T-helper 2 cell (primary cell): ENCODE data around the gene GPATCH2L.
A peak's percentile ranks its signal among the peaks of the same experiment; 100 is the strongest.

ENCODE experiments used
- DNase-seq, 5 experiments: peaks; one replicate each; pipeline versions ENCODE4 v3.0.0 to v3.0.0-alpha.2; 2012 to 2022

Gene GPATCH2L

DNA sequence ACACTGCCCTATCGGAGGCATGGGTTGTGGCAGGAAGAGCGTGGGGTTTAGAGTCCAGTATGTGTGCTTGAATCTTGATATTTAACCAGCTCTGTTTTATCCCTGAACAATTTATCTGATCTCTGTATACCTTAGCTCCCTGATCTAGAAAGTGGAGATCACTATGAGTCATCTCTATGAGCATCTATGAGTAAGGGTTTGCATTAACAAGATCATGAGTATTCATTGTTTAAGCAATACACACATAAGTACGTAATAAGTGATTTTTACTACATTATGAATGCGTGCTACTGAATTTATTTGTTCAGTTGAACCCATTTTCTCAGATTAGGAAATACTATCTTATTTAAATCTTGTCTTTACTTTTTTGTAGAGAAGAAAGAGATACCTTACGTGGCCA, 49.4 kb downstream of the GPATCH2L start:
- DNase-seq: peak in 1 of 5 experiments; percentile 8

DNA sequence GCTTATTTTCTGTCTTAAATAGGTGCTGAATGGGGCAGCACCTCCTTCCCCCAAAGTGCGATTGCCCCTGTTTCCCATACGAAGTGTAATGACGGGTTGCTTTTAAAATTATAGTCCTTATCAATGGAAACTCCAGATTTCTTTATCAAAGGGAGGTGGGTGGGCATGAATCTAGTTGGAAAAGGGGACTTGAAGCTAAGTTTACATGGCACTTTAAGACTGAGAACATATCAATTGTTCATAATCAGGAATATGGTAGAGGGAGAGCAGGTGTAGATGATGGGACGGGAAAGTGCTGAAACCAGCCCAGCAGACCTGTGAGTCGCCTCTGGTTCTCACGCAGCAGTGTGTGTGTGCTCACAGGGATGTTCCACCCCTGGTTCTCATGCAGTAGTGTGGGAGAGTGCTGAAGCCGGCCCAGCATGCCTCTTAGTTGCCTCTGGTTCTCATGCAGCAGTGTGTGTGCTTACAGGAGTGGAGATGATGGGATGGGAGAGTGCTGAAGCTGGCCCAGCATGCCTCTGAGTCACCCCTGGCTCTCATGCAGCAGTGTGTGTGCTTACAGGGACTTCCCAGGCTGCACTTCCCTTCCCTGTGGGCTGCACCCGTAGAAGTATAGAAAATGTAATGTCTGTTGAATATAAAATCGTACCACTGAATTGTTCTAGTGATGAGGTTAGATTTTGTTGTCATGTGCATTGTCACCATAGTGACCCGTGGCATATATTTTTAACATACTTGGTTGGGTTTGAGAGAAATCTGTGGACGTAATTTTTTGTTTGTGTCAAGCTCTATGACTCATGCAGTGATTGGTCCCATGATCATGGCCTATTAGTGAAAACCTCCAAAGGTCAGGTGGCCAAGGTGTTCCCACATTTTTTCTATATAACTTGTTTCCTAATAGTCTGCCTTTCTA, 51.6 kb downstream of the GPATCH2L start:
- DNase-seq: no peak

DNA sequence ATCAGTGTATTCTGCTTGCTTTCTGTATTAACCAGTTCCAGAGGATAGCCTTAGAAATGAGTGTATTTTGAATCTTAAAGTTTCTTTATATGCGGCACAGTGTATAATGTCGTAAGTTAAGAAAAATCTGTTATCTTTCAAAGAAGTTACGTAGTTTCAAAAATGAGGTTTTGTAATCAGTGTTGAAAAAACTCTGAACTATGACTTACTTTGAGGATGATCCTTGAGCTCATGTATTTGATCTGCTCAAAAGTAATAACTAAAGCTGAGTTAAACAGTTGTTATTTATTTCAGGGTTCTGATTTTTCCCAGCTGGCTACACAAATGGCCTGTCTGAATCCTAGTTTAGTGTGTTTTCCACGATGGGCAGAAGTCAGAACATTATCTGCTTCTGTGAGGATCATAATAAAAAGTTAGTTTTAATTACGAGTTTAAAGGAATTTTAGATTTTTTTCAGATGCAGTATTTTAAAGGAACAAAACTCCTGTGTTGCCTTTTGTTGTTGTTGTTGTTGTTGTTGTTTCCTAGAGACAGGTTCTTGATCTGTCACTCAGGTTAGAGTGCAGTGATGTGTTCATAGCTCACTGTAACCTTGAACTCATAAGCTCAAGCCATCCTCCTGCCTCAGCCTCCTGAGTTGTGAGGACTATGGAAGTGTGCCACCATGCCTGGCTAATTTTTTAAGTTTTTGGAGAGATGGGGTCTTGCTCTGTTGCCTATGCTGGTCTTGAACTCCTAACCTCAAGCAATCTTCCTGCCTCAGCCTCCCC, 52.9 kb downstream of the GPATCH2L start:
- DNase-seq: no peak

GRCh38 chr14:76205708-76206107, 54.0 kb downstream of the GPATCH2L start:
- DNase-seq: no peak

GRCh38 chr14:76208340-76208739, 56.6 kb downstream of the GPATCH2L start:
- no peak for DNase-seq

- no peak for DNase-seq
Observed at GRCh38 chr14:76212242-76212641, 60.5 kb downstream of the GPATCH2L start.

DNA sequence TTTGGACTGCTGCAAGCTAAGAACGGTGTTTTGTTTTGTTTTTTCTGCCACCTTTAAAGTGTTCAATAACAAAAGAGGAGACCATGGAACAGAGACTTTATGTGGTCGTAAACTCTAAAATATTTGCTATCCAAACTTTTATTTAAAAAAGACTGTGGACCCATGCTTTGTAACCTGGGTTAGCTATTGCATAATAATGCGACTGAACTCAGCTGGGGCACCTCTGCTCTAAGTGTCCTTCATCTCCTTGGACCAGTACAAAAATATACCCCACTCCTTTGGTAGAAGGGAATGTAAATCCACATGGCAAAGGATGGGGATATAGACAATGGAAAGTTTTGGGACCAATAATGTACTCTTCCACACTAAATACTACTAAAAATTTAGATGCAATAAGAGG, 65.5 kb downstream of the GPATCH2L start:
- DNase-seq: no peak

GRCh38 chr14:76218662-76219061, 66.9 kb downstream of the GPATCH2L start:
- DNase-seq: no peak

DNA sequence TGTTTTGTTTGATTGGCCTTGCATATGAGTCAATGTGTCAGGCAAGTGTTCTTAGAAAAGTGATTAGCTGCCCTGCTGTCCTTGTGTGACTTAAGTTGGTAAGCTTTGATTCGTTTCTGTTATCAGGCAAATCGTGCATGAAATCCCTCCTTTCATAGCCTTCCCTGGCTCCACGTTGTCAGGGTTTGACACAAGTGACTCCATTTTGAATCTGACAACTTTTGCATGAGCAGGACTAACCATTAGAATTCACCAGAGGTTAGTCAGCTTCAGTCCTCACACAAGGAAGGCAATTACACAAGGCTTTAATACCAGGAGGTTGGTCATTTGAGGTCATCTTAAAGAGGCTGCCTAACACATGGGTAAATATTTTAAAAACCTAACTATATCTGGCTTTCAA, 68.2 kb downstream of the GPATCH2L start:
- DNase-seq: no peak

GRCh38 chr14:76227450-76228050, 75.8 kb downstream of the GPATCH2L start:
- DNase-seq: no peak

DNA sequence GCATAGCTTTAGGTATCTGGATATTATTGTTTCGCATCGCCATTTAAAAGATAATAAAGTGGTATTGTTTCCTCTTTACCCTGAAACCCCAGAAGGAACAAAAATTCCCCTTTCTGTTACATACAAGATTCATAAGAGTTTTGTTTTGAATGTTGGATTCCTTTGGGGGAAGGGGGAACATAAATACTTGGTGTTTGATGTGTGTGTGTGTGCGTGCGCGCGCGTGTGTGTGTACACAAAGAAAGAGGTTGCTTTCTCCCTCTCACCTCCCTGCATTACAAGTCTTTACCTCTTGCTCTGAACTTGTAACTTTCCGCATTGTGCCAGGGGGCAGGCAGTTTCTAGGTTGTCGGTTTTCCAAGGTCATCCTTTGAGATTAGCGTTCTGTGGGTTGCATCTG, 76.4 kb downstream of the GPATCH2L start:
- DNase-seq: no peak

DNA sequence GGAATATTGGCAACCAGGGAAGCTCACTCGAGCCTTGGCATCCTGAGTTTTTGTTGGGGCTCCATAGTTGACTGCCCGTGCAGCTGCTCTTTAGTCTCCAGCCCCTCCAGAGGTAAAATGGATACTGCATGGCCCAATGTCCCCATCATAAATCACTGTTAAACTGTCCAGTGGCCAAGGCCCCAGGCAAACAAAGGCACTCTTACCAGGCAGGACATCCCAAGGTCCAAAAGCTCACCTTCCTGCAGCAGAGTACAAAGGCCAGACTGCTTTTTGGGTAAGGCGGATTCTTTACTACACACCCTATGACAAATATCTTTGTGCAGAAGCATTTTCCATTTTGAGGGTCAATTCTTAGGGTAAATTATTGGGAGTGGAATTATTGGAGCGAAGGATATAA, 81.1 kb downstream of the GPATCH2L start:
- DNase-seq: no peak

DNA sequence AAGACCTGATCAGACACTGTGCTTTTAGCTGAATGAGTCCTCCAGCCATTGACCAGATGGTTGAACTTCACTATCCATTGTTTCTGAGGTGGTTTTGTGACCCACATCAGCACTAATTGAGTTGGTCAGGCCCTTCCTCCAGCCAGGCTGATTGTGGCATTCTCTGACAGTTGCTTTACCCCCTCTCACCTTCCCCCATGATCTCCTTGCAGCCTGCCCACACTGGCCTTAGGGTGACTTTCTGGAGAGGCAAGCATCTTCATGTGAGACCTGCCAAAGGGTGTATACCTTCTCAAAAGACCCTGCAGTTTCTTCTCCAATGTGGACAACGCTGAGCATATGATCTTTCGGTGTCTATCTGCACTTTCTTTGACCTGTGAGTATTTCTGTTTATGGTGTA, 83.9 kb downstream of the GPATCH2L start:
- no peak for DNase-seq

DNA sequence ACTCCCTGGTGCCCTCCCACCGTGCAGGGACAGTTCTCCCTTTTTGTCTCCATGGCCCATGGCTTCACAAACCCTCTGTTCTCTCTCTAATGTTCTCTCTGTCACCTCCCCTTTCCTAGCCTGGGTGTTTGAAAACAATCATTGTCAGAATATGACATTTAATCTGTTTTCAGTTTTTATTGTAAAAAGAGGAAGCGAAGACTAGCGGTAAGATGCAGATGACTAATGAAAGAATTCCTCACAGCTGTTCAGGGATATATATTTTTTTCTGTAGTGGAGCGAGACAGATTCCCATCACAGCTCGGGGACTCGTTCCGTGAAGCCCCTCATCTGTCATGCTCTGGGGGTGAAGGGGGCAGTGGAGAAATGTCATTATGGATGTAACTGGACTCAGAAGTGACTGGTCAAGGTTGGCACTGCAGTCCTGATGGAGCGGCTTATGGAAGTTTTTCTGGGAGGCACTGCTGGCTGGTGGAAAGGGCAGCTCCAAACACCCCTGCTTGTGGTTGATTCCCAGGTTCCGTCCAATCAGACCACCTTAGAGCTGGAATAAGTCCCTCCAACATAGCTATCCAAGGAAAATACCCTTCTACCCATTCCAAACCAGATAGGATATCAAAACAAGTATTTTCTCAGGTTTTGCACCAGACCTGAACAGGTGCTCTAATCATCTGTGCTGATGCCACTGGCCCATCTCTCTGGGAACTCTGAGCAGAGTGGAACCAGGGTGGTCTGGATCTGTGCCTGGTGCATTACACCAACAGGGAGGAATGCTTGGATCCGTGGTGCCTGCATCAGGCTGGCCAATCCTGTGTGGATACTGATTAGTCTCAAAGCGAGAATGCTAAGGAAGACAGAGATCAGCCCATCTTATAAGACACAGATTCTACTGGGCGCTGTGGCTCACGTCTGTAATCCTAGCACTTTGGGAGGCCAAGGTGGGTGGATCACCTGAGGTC, 84.7 kb downstream of the GPATCH2L start:
- no peak for DNase-seq

GRCh38 chr14:76237349-76237990, 85.7 kb downstream of the GPATCH2L start:
- no peak for DNase-seq

DNA sequence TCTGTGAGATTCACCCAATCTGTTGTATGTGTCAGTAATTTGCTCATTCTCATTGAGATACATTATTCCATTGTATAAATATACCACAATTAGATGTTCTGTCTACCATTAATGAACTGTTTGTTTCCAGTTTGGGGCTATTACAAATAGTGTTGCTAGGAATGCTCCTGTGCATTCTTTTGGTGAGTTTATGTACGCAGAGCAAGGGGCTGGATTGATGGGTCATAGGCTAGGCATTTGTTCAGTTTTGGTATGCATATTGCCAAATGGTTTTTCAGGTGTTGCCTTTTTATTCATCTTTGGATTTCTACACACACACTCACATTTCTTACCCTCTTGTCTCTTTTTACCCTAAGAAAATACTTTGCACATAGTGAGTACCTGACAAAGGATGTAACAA, 93.4 kb downstream of the GPATCH2L start:
- DNase-seq: no peak

- DNase-seq: no peak
Observed at GRCh38 chr14:76250302-76250701, 98.6 kb downstream of the GPATCH2L start.

DNA sequence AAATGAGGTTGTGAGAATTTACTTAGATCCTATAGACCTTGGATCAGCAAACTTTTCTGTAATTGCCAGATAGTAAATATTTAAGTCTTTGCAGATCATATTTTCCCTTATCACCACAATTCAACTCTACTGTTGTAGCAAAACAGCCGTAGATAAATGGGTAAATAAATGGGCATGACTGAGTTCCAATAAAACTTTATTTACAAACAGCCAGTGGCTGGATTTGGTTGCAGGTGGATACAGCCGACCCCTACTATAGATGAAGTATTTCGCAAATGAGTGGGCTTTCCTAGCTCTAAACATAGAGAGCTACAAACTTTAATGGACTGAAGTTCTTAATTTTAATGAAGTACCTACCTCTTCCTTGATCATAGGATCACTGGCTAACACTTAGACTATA, 100.7 kb downstream of the GPATCH2L start:
- DNase-seq: no peak

DNA sequence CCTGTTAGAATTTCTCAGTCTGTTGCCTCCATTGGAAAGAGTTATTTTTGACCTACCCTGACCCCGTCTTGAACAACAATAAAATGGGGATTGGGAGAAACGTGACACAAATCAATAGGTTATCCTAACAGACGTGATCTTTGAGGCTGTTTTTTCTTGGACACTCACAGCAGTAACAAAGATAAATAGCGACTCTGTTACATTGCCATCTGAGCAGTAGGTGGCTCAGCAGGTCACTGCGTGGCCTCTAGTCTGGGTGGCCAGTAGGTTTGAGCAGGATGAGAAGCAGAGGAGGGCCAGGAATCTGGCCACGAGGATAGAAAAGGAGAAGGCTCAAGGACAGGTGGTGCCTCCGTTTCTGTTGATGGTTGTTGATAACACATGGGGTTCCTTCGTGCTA, 101.4 kb downstream of the GPATCH2L start:
- DNase-seq: no peak

DNA sequence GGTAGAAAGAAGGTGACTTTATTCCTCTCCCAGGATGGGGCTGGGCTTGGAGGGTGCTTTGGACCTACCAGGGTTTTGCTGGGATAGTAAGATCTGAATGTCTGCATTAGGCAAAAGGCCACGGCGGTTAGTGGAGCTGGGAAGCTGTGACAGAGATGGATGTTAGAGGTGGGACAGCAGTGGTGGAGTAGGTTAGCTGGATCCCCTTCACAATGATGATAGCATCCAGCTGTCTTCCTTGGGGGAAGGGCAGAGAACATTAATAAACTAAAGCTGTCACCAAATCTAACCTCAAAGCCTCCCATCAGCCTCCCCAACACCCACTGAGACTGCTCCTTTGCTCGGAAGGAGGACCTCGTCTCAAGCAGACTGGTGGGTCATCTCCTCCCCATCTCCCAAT, 104.8 kb downstream of the GPATCH2L start:
- no peak for DNase-seq

GRCh38 chr14:76257111-76257803, 105.5 kb downstream of the GPATCH2L start:
- no peak for DNase-seq
